Brain microvascular endothelial cell (primary cell): ENCODE results near the gene INPP5E.

Experiments used
- DNase-seq: peaks from one replicate; pipeline ENCODE4 v3.0.0-alpha.2; 2020
- H3K27ac ChIP-seq: fragments of 250-450 bp; sonication (Bioruptor Pico); 2 replicates; pipeline ENCODE4 v1.5.1; 2020; ENCODE audit warnings: mild to moderate bottlenecking, moderate library complexity
- H3K27me3 ChIP-seq: fragments of 250-450 bp; sonication (Bioruptor Pico); replicated peaks from 2 replicates; pipeline ENCODE4 v1.5.1; 2020; ENCODE audit warnings: mild to moderate bottlenecking
- H3K36me3 ChIP-seq: fragments of 250-450 bp; sonication (Bioruptor Pico); replicated peaks from 2 replicates; pipeline ENCODE4 v1.5.1; 2020; ENCODE audit warnings: mild to moderate bottlenecking
- H3K4me3 ChIP-seq: 2 replicates; pipeline ENCODE4 v1.5.1; 2011; ENCODE audit warnings: low read depth, mild to moderate bottlenecking, control low read depth, low read length, moderate library complexity
- CTCF ChIP-seq: IDR thresholded peaks from 2 replicates; pipeline ENCODE4 v1.5.1; 2011; ENCODE audit warnings: low read depth, mild to moderate bottlenecking, moderate library complexity, low read length, control low read depth, inconsistent platforms; ENCODE audit errors: missing control alignments
- in situ Hi-C: cut with HindIII; loops from 2 replicates; pipeline ENCODE4 v1.10.0; 2017; ENCODE audit warnings: low sequenced_read_pairs, low pct_ligation_motif_present

INPP5E gene

GRCh38 chr9:136474021-136474640, 34.5 kb upstream of the INPP5E start:
- Histone ChIP-seq H3K27ac (no peak overlapping the region), H3K4me3 (no peak overlapping the region), H3K27me3 (no peaks in the 10 kb centered on the region), H3K36me3 (peaks cover 84% of the 10 kb centered on the region)
- in situ Hi-C loops = no loop called here
- TF ChIP-seq CTCF = no peak
- no peak for DNase-seq

- Histone ChIP-seq H3K27ac (no peak overlapping the region), H3K36me3 (peaks cover 90% of the 10 kb centered on the region), H3K4me3 (no peak overlapping the region), H3K27me3 (no peaks in the 10 kb centered on the region)
- DNase-seq = no peak
- in situ Hi-C loops = no loop called here
- TF ChIP-seq CTCF = no peak
These were observed 33.7 kb upstream of the INPP5E start for GRCh38 chr9:136473354-136473721.

- DNase-seq = no peak
- Histone ChIP-seq H3K36me3 (peaks cover 92% of the 10 kb centered on the region), H3K27me3 (no peaks in the 10 kb centered on the region), H3K27ac (no peak overlapping the region), H3K4me3 (no peak overlapping the region)
- TF ChIP-seq CTCF = no peak
- in situ Hi-C loops = no loop called here
These were observed 33.2 kb upstream of the INPP5E start for GRCh38 chr9:136472640-136473353.

- no peak overlapping the region for H3K4me3 ChIP-seq
- no peak overlapping the region for H3K27ac ChIP-seq
- H3K36me3 ChIP-seq = peaks cover 92% of the 10 kb centered on the region
- no peak for DNase-seq
- in situ Hi-C loops = no loop called here
- H3K27me3 ChIP-seq = no peaks in the 10 kb centered on the region
- TF ChIP-seq CTCF = no peak
These were observed 32.3 kb upstream of the INPP5E start for GRCh38 chr9:136471802-136472487.

GRCh38 chr9:136470792-136471469, 31.3 kb upstream of the INPP5E start:
- DNase-seq = no peak
- no peak overlapping the region for H3K27ac ChIP-seq
- H3K36me3 ChIP-seq = peaks cover 92% of the 10 kb centered on the region
- H3K27me3 ChIP-seq = no peaks in the 10 kb centered on the region
- TF ChIP-seq CTCF = no peak
- in situ Hi-C loops = no loop called here
- H3K4me3 ChIP-seq = no peak overlapping the region
